Measurements from ENCODE around the gene PRKCZ.

PRKCZ gene

GRCh38 chr1:2199042-2199810 is 149.0 kb downstream of the PRKCZ start:
- DNase-seq = peak; percentile 59

- no peak for DNase-seq
Measured at GRCh38 chr1:2200308-2200943, 150.2 kb downstream of the PRKCZ start.

GRCh38 chr1:2201062-2201461 is 150.9 kb downstream of the PRKCZ start:
- DNase-seq = no peak

- no peak for DNase-seq
Measured at GRCh38 chr1:2202008-2202575, 151.9 kb downstream of the PRKCZ start.

GRCh38 chr1:2202843-2203601 is 152.8 kb downstream of the PRKCZ start:
- DNase-seq = no peak

- no peak for DNase-seq
Measured at GRCh38 chr1:2203671-2204414, 153.6 kb downstream of the PRKCZ start.

- peak; percentile 85 for DNase-seq
Measured at GRCh38 chr1:2204415-2205190, 154.4 kb downstream of the PRKCZ start.

GRCh38 chr1:2205191-2205952 is 155.2 kb downstream of the PRKCZ start:
- peak; percentile 89 for DNase-seq

- no peak for DNase-seq
Measured at GRCh38 chr1:2206813-2207487, 156.7 kb downstream of the PRKCZ start.

GRCh38 chr1:2208309-2209239 is 158.4 kb downstream of the PRKCZ start:
- DNase-seq = peak; percentile 93

GRCh38 chr1:2209400-2210083 is 159.3 kb downstream of the PRKCZ start:
- DNase-seq = no peak

- no peak for DNase-seq
Measured at GRCh38 chr1:2210084-2210653, 160.0 kb downstream of the PRKCZ start.

- no peak for DNase-seq
Measured at GRCh38 chr1:2210786-2211185, 160.6 kb downstream of the PRKCZ start.

- no peak for DNase-seq
Measured at GRCh38 chr1:2212274-2212531, 162.0 kb downstream of the PRKCZ start.

GRCh38 chr1:2212532-2213491 is 162.6 kb downstream of the PRKCZ start:
- peak; percentile 90 for DNase-seq

- no peak for DNase-seq
Measured at GRCh38 chr1:2213576-2214505, 163.6 kb downstream of the PRKCZ start.

Data from amniotic stem cell (primary cell).